ENCODE data around the gene OXNAD1. TPM values are rescaled to one million over a fixed set of nuclear protein-coding genes. Genes with fewer than 3 reads are reported as not detected.

OXNAD1 gene
- total RNA-seq, 3 donors from 2014 or later = 13.1 to 22.8 (median 15.7) TPM

DNA sequence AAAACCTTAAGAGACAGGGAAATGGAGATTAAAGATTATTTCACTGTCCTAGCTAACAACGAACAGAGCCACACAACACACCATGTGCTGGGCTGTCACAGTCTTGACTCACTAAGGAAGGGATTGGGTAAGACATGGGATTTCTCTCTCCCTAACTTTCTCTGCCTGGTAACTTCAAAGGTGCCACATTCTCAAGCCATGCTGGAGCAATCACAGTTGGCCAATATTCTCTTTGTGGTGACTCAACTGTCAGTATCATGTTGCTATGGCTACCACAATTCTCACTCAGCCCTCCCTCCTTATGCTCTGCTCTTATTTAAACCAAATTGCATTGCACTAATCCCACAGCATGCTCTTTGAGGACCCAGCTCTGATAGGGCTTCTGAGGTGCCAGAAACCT lies 74.0 kb downstream of the OXNAD1 start:
- no peaks in the 10 kb centered on the region for H3K9me3 ChIP-seq
- H3K36me3 ChIP-seq = no peaks in the 10 kb centered on the region
- TF ChIP-seq POLR2AphosphoS5 (IDR thresholded peaks at IDR 0.05) (peak in 1 of 3 donors; percentile 30), POLR2A (IDR thresholded peaks at IDR 0.05) (no peak)
- TF ChIP-seq, protein P1, sequence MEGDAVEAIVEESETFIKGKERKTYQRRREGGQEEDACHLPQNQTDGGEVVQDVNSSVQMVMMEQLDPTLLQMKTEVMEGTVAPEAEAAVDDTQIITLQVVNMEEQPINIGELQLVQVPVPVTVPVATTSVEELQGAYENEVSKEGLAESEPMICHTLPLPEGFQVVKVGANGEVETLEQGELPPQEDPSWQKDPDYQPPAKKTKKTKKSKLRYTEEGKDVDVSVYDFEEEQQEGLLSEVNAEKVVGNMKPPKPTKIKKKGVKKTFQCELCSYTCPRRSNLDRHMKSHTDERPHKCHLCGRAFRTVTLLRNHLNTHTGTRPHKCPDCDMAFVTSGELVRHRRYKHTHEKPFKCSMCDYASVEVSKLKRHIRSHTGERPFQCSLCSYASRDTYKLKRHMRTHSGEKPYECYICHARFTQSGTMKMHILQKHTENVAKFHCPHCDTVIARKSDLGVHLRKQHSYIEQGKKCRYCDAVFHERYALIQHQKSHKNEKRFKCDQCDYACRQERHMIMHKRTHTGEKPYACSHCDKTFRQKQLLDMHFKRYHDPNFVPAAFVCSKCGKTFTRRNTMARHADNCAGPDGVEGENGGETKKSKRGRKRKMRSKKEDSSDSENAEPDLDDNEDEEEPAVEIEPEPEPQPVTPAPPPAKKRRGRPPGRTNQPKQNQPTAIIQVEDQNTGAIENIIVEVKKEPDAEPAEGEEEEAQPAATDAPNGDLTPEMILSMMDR (IDR thresholded peaks at IDR 0.05) = no peak
- no peaks in the 10 kb centered on the region for H3K27me3 ChIP-seq
- no peak overlapping the region for H3K4me3 ChIP-seq
- intact Hi-C loops (cut with DNase I; ENCODE audit: low total_unique reads) = no loop called here
- no peaks in the 10 kb centered on the region for H3K4me1 ChIP-seq
- H3K27ac ChIP-seq = no peak overlapping the region
- DNase-seq (ENCODE audit: low spot score in 2 of 2) = no peak

DNA sequence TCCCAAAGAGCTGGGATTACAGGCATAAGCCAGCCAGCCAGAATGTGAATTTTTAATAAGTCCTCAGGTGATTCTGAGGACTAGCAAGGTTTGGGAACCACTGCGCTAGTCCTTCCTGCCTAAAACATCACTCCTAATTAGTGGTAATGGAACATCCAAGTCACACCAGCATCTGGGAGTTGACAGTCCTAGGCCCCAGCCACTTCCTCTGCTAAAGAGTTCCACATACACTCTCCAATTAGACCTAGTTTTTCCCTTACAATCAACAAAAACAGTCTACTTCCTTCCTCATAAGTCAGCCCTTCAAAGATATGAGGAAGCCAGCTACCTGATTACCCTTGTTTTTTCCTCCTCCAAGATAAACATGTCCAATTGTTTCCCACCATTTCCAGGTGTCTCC lies 78.1 kb downstream of the OXNAD1 start:
- TF ChIP-seq, protein P1 (IDR thresholded peaks at IDR 0.05) = no peak
- TF ChIP-seq POLR2AphosphoS5 (IDR thresholded peaks at IDR 0.05) = no peak
- TF ChIP-seq POLR2A (IDR thresholded peaks at IDR 0.05) = no peak
- no peak for DNase-seq (ENCODE audit: low spot score in 2 of 2)
- Histone ChIP-seq H3K27me3 (no peaks in the 10 kb centered on the region), H3K4me3 (no peak overlapping the region), H3K4me1 (no peaks in the 10 kb centered on the region), H3K9me3 (no peaks in the 10 kb centered on the region), H3K27ac (no peak overlapping the region), H3K36me3 (no peaks in the 10 kb centered on the region)
- intact Hi-C loops (cut with DNase I; ENCODE audit: low total_unique reads) = no loop called here

DNA sequence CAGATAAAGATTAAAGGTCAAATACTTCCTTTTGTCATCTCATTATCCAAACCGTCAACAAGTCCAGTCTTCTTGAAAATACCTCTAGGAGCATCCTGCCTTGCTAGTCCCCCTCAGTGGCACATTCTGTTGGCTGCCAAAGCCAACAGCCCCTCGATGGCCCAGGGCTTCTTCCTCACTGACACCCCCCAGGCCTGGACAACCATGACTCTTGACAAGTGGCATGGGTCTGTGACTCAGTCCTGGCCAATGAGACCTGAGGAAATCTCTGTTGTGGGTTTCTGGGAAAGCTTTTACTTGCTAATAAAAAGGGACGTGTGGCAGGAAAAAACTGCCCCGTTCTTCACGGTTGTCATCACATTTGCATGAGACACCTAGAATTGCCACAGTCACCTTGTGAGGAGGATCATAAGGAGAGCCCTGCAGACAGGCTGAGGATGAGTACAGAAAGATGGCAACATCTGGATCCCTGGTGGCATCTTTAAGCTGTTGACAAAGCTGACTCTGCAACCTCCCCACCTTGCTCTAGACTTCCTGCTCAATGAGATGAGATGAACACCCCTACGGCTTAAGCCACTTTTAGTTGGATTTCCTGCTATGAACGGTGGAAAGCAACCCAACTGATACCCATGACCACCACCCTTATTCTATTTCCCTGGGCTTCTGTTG lies 81.5 kb downstream of the OXNAD1 start:
- no peak overlapping the region for H3K4me3 ChIP-seq
- no peaks in the 10 kb centered on the region for H3K9me3 ChIP-seq
- H3K27me3 ChIP-seq = no peaks in the 10 kb centered on the region
- no peaks in the 10 kb centered on the region for H3K4me1 ChIP-seq
- no peak for DNase-seq (ENCODE audit: low spot score in 2 of 2)
- no peak overlapping the region for H3K27ac ChIP-seq
- TF ChIP-seq POLR2A (IDR thresholded peaks at IDR 0.05) (no peak), POLR2AphosphoS5 (IDR thresholded peaks at IDR 0.05) (no peak)
- TF ChIP-seq, protein P1 (IDR thresholded peaks at IDR 0.05) = no peak
- no peaks in the 10 kb centered on the region for H3K36me3 ChIP-seq
- intact Hi-C loops (cut with DNase I; ENCODE audit: low total_unique reads) = no loop called here

DNA sequence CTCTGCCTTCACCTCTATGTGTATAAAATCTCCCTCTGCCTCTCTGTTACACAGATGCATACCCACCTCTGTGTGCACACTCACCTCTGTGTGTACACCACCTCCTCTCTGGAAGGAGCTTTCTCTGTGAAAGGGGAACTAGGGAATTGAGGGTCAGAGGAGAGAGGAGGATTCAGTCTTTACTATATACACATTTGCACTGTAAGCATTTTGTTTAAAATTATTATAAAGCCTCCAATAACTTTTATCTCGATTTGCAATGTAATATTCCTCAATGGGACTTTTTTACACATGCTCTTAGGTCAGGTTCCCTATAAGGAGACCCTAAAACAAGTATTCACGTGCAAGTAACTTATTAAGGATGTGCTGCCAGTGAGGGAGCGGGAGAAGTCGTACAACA lies 82.5 kb downstream of the OXNAD1 start:
- TF ChIP-seq POLR2AphosphoS5 (IDR thresholded peaks at IDR 0.05) = no peak
- no peak for TF ChIP-seq POLR2A (IDR thresholded peaks at IDR 0.05)
- TF ChIP-seq, protein P1 (IDR thresholded peaks at IDR 0.05) = no peak
- no peaks in the 10 kb centered on the region for H3K36me3 ChIP-seq

DNA sequence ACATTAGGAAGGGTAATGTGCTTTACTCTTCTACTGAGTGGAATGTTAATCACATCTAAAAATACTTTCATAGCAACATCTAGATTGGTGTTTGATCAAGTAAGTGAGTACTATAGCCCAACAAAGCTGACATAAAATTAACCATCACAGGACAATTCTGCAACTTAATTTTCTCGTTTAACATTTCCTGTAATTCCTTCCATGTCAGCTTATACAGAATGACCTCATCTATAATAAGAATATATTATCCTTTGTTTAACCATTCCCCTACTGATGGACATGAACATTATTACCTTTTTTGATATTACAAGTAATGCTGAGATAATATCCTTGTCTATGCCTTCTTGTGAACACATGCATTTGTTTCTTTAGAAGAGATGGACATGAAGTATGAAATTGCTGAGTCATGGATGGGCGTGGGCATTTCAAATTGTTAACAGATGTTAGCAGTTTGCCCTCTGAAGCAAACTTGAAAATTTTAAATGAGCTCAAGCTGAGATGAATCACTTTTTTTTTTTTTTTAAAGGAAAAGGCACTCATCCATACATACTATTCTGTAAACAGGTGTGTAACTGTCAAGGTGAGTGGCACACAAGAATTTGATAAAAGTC lies 85.1 kb downstream of the OXNAD1 start:
- H3K4me1 ChIP-seq = no peaks in the 10 kb centered on the region
- no peaks in the 10 kb centered on the region for H3K9me3 ChIP-seq
- H3K36me3 ChIP-seq = no peaks in the 10 kb centered on the region
- no peak for DNase-seq (ENCODE audit: low spot score in 2 of 2)
- intact Hi-C loops (cut with DNase I; ENCODE audit: low total_unique reads) = no loop called here
- H3K27ac ChIP-seq = no peak overlapping the region
- no peaks in the 10 kb centered on the region for H3K27me3 ChIP-seq
- no peak overlapping the region for H3K4me3 ChIP-seq
- TF ChIP-seq POLR2A (IDR thresholded peaks at IDR 0.05) = no peak
- TF ChIP-seq, protein P1 (IDR thresholded peaks at IDR 0.05) = no peak
- TF ChIP-seq POLR2AphosphoS5 (IDR thresholded peaks at IDR 0.05) = no peak

More for the DNA sequence above, 82.5 kb downstream of the OXNAD1 start:
- no peaks in the 10 kb centered on the region for H3K27me3 ChIP-seq
- no peak for DNase-seq (ENCODE audit: low spot score in 2 of 2)
- H3K9me3 ChIP-seq = no peaks in the 10 kb centered on the region
- intact Hi-C loops (cut with DNase I; ENCODE audit: low total_unique reads) = no loop called here
- H3K4me3 ChIP-seq = no peak overlapping the region
- no peaks in the 10 kb centered on the region for H3K4me1 ChIP-seq
- no peak overlapping the region for H3K27ac ChIP-seq
